ENCODE data around the gene CCDC142. TPM values are rescaled to one million over a fixed set of nuclear protein-coding genes. Genes with fewer than 3 reads are reported as not detected.

The CCDC142 gene
- total and polyA plus RNA-seq, 4 donors = 5.1 to 28.3 (median 10.8) TPM

DNA sequence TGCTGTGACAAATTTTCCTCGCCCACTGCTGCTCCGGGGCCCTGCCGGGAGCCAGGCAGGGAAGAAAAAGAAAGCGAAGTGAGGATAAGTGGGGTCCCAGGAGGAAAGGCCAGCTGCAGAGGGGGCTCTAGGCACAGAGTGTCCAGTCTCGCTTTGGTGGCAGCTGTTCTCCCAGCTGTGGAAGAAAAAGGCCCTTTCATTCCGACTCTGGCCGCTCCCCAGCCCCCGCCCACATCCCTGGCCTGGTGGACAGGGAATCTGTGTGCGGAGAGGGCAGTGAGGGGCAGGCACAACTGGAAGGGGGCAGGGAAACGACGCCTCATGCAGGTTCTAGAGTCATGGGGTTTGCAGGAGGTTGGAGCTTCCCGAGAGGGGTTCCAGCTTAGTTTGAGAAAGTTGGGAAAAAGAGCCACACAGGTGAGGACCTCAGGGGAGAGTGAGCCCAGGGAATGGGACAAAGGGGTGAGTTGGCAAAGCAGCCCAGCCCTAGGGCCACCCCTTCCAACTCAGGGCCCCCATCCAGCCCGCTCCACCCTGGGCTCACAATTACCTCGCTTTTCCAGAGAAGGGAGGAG, 42.9 kb downstream of the CCDC142 start:
- no peaks in the 10 kb centered on the region for H3K9me3 ChIP-seq (ENCODE audit: control insufficient read depth in 4 of 4, low read length in 3 of 4)
- TF ChIP-seq, protein P1, sequence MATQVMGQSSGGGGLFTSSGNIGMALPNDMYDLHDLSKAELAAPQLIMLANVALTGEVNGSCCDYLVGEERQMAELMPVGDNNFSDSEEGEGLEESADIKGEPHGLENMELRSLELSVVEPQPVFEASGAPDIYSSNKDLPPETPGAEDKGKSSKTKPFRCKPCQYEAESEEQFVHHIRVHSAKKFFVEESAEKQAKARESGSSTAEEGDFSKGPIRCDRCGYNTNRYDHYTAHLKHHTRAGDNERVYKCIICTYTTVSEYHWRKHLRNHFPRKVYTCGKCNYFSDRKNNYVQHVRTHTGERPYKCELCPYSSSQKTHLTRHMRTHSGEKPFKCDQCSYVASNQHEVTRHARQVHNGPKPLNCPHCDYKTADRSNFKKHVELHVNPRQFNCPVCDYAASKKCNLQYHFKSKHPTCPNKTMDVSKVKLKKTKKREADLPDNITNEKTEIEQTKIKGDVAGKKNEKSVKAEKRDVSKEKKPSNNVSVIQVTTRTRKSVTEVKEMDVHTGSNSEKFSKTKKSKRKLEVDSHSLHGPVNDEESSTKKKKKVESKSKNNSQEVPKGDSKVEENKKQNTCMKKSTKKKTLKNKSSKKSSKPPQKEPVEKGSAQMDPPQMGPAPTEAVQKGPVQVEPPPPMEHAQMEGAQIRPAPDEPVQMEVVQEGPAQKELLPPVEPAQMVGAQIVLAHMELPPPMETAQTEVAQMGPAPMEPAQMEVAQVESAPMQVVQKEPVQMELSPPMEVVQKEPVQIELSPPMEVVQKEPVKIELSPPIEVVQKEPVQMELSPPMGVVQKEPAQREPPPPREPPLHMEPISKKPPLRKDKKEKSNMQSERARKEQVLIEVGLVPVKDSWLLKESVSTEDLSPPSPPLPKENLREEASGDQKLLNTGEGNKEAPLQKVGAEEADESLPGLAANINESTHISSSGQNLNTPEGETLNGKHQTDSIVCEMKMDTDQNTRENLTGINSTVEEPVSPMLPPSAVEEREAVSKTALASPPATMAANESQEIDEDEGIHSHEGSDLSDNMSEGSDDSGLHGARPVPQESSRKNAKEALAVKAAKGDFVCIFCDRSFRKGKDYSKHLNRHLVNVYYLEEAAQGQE (IDR thresholded peaks at IDR 0.05) = peak; percentile 3
- TF ChIP-seq RAD21 (IDR thresholded peaks at IDR 0.05) (peak in 1 of 2 donors; percentile 22), JUND (IDR thresholded peaks at IDR 0.05) (no peak), NR2F2 (IDR thresholded peaks at IDR 0.05) (peak; percentile 24)
- H3K27me3 ChIP-seq (ENCODE audit: control insufficient read depth in 4 of 4, insufficient read depth in 4 of 4, low read length in 3 of 4) = no peaks in the 10 kb centered on the region
- H3K9ac ChIP-seq (ENCODE audit: low read depth in 1 of 2, low read length in 2 of 2) = peak overlapping the region in 1 of 2 donors; percentile 29
- peak overlapping the region; percentile 33 to 95 for H3K27ac ChIP-seq (ENCODE audit: low read depth in 1 of 2, low read length in 2 of 2)
- H3K4me3 ChIP-seq (ENCODE audit: low read depth in 1 of 3, low read length in 3 of 3) = peak overlapping the region; percentile 79 to 88 (median 80)
- no peak for DNase-seq (ENCODE audit: low spot score)
- H3K4me1 ChIP-seq (ENCODE audit: control insufficient read depth in 4 of 4, insufficient read depth in 4 of 4, low read length in 3 of 4) = peaks cover 19 to 57% (median 49%) of the 10 kb centered on the region in 4 donors
- WGBS = 19% methylated on average over 14 of the region's 14 CpGs
- peaks cover 0 to 5% (median 0%) of the 10 kb centered on the region in 4 donors for H3K36me3 ChIP-seq (ENCODE audit: control insufficient read depth in 4 of 4, insufficient read depth in 3 of 4, low read depth in 1 of 4, low read length in 3 of 4)

DNA sequence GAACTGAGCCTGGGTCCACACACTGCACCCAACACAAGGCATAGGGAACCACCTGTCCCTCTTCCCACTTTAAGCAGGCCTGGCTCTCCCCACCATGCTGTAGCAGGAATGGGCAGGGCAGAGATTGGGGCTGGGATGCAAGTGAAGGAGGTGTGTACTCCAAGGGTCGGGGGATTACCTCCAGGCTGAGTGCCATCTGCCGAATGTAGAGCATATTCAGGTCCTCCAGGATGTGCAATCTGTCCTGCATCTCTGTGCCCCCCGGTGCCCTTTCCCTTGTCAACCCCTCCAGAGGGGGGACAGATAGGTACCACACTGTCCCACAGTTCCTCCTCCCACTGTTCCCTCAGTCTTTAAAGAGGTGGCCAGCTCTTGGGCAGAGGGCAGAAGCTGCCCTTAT, 43.4 kb downstream of the CCDC142 start:
- no peak for DNase-seq (ENCODE audit: low spot score)
- Histone ChIP-seq H3K27me3 (ENCODE audit: control insufficient read depth in 4 of 4, insufficient read depth in 4 of 4, low read length in 3 of 4) (no peaks in the 10 kb centered on the region), H3K4me3 (ENCODE audit: low read depth in 1 of 3, low read length in 3 of 3) (peak overlapping the region in 1 of 3 donors; percentile 79), H3K27ac (ENCODE audit: low read depth in 1 of 2, low read length in 2 of 2) (peak overlapping the region in 1 of 2 donors; percentile 95), H3K4me1 (ENCODE audit: control insufficient read depth in 4 of 4, insufficient read depth in 4 of 4, low read length in 3 of 4) (peaks cover 19 to 54% (median 44%) of the 10 kb centered on the region in 4 donors), H3K9ac (ENCODE audit: low read depth in 1 of 2, low read length in 2 of 2) (peak overlapping the region in 1 of 2 donors; percentile 29), H3K36me3 (ENCODE audit: control insufficient read depth in 4 of 4, insufficient read depth in 3 of 4, low read depth in 1 of 4, low read length in 3 of 4) (peaks cover 0 to 8% (median 0%) of the 10 kb centered on the region in 4 donors), H3K9me3 (ENCODE audit: control insufficient read depth in 4 of 4, low read length in 3 of 4) (no peaks in the 10 kb centered on the region)
- 38% methylated on average over 3 of the region's 3 CpGs for WGBS
- TF ChIP-seq EGR1 (IDR thresholded peaks at IDR 0.05; ENCODE audit: low read depth in 2 of 2) = no peak
- TF ChIP-seq RXRA (IDR thresholded peaks at IDR 0.05) = no peak
- no peak for TF ChIP-seq RAD21 (IDR thresholded peaks at IDR 0.05)

DNA sequence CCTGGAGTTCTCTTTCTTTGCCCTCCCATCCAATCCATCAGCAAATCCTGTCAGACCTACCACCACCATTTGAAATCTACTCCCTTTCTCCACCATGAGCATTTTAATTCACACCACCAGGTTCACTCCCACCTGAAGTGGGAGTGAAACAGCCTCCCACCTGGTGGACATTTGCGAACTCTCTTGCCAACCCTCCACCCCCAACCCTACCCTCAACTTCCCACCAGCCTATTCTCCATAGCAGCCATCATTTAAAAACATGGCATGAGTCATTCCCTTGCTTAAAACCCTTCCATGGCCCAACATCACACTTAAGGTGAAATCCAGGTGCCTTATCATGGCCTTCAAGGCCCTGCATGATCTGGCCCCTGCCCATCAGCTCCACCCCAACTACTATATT, 44.5 kb downstream of the CCDC142 start:
- H3K9me3 ChIP-seq (ENCODE audit: control insufficient read depth in 4 of 4, low read length in 3 of 4) = no peaks in the 10 kb centered on the region
- H3K36me3 ChIP-seq (ENCODE audit: control insufficient read depth in 4 of 4, insufficient read depth in 3 of 4, low read depth in 1 of 4, low read length in 3 of 4) = peaks cover 0 to 8% (median 0%) of the 10 kb centered on the region in 4 donors
- H3K9ac ChIP-seq (ENCODE audit: low read depth in 1 of 2, low read length in 2 of 2) = no peak overlapping the region
- WGBS = 96% methylated on average over 1 of the region's 1 CpG
- TF ChIP-seq HNF4G (IDR thresholded peaks at IDR 0.05) = no peak
- TF ChIP-seq NR2F2 (IDR thresholded peaks at IDR 0.05) = no peak
- TF ChIP-seq, protein P1 (IDR thresholded peaks at IDR 0.05) = no peak
- no peak for TF ChIP-seq SP1 (IDR thresholded peaks at IDR 0.05)
- TF ChIP-seq TAF1 (conservative IDR thresholded peaks at IDR 0.05) = no peak
- TF ChIP-seq, protein P2, sequence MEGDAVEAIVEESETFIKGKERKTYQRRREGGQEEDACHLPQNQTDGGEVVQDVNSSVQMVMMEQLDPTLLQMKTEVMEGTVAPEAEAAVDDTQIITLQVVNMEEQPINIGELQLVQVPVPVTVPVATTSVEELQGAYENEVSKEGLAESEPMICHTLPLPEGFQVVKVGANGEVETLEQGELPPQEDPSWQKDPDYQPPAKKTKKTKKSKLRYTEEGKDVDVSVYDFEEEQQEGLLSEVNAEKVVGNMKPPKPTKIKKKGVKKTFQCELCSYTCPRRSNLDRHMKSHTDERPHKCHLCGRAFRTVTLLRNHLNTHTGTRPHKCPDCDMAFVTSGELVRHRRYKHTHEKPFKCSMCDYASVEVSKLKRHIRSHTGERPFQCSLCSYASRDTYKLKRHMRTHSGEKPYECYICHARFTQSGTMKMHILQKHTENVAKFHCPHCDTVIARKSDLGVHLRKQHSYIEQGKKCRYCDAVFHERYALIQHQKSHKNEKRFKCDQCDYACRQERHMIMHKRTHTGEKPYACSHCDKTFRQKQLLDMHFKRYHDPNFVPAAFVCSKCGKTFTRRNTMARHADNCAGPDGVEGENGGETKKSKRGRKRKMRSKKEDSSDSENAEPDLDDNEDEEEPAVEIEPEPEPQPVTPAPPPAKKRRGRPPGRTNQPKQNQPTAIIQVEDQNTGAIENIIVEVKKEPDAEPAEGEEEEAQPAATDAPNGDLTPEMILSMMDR (IDR thresholded peaks at IDR 0.05; ENCODE audit: low read depth, low read length, missing input control) = no peak
- no peak for DNase-seq (ENCODE audit: low spot score)
- no peak overlapping the region for H3K27ac ChIP-seq (ENCODE audit: low read depth in 1 of 2, low read length in 2 of 2)
- H3K4me3 ChIP-seq (ENCODE audit: low read depth in 1 of 3, low read length in 3 of 3) = no peak overlapping the region
- peaks cover 17 to 48% (median 38%) of the 10 kb centered on the region in 4 donors for H3K4me1 ChIP-seq (ENCODE audit: control insufficient read depth in 4 of 4, insufficient read depth in 4 of 4, low read length in 3 of 4)
- H3K27me3 ChIP-seq (ENCODE audit: control insufficient read depth in 4 of 4, insufficient read depth in 4 of 4, low read length in 3 of 4) = no peaks in the 10 kb centered on the region

Measured in liver (tissue), 9 donors.